Head of caudate nucleus (tissue), 42 donors: ENCODE data around the gene RHOBTB3.
"Not testable (repeated sequence)": the region's sequence is repeated elsewhere in the genome, so short reads cannot be mapped to it uniquely, and the experiment has no call there.

ENCODE experiments used
- DNase-seq, 42 donors: peaks; one replicate each; pipeline versions ENCODE4 v3.0.0 to v3.0.0-alpha.2; 2020 to 2021; ENCODE audit warnings: mixed read lengths in 7 of 42
- intact Hi-C: fragments of 100-400 bp; cut with DNase I; formaldehyde crosslinking; loops from one replicate; pipeline ENCODE4 v1.15.0; 2022

Gene RHOBTB3

GRCh38 chr5:95711501-95712346, 19.4 kb upstream of the RHOBTB3 start:
- intact Hi-C loops: no loop called here
- DNase-seq: no peak

- intact Hi-C loops: no loop called here
- DNase-seq: no peak
These were observed 18.7 kb upstream of the RHOBTB3 start for GRCh38 chr5:95712347-95712958.

- DNase-seq, intact Hi-C loops: not testable (repeated sequence)
These were observed 17.9 kb upstream of the RHOBTB3 start for GRCh38 chr5:95713246-95713645.

- DNase-seq: no peak
- intact Hi-C loops: no loop called here
These were observed 17.0 kb upstream of the RHOBTB3 start for GRCh38 chr5:95713960-95714710.

- DNase-seq: no peak
- intact Hi-C loops: no loop called here
These were observed 15.2 kb upstream of the RHOBTB3 start for GRCh38 chr5:95715799-95716461.

GRCh38 chr5:95717439-95717838, 13.7 kb upstream of the RHOBTB3 start:
- DNase-seq: no peak
- intact Hi-C loops: no loop called here

- intact Hi-C loops: no loop called here
- no peak for DNase-seq
These were observed 12.9 kb upstream of the RHOBTB3 start for GRCh38 chr5:95718203-95718602.

GRCh38 chr5:95718738-95719137, 12.4 kb upstream of the RHOBTB3 start:
- no peak for DNase-seq
- intact Hi-C loops: no loop called here

GRCh38 chr5:95720094-95720786, 10.9 kb upstream of the RHOBTB3 start:
- no peak for DNase-seq
- intact Hi-C loops: no loop called here

GRCh38 chr5:95721582-95722295, 9.4 kb upstream of the RHOBTB3 start:
- DNase-seq: no peak
- intact Hi-C loops: no loop called here

GRCh38 chr5:95723632-95724369, 7.3 kb upstream of the RHOBTB3 start:
- no peak for DNase-seq
- intact Hi-C loops: no loop called here

GRCh38 chr5:95725071-95725820, 5.9 kb upstream of the RHOBTB3 start:
- intact Hi-C loops: no loop called here
- DNase-seq: no peak

GRCh38 chr5:95725937-95726810, 5.0 kb upstream of the RHOBTB3 start:
- intact Hi-C loops: no loop called here
- no peak for DNase-seq

GRCh38 chr5:95726811-95727763, 4.0 kb upstream of the RHOBTB3 start:
- DNase-seq: no peak
- intact Hi-C loops: no loop called here

GRCh38 chr5:95727764-95728191, 3.4 kb upstream of the RHOBTB3 start:
- no peak for DNase-seq
- intact Hi-C loops: no loop called here
